Effector CD4-positive, alpha-beta T cell (primary cell): ENCODE data around the gene CRACR2A.
A peak's percentile ranks its signal among the peaks of the same experiment; 100 is the strongest.

Experiments used
- DNase-seq: peaks from one replicate; pipeline ENCODE4 v3.0.0-alpha.2; 2020
- total RNA-seq: gene quantifications from one replicate; lab custom pipeline; 2026; lab: John Stamatoyannopoulos, UW

CRACR2A gene, protein sequence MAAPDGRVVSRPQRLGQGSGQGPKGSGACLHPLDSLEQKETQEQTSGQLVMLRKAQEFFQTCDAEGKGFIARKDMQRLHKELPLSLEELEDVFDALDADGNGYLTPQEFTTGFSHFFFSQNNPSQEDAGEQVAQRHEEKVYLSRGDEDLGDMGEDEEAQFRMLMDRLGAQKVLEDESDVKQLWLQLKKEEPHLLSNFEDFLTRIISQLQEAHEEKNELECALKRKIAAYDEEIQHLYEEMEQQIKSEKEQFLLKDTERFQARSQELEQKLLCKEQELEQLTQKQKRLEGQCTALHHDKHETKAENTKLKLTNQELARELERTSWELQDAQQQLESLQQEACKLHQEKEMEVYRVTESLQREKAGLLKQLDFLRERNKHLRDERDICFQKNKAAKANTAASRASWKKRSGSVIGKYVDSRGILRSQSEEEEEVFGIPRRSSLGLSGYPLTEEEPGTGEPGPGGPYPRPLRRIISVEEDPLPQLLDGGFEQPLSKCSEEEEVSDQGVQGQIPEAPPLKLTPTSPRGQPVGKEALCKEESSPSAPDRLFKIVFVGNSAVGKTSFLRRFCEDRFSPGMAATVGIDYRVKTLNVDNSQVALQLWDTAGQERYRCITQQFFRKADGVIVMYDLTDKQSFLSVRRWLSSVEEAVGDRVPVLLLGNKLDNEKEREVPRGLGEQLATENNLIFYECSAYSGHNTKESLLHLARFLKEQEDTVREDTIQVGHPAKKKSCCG
- total RNA-seq = 45.6 reads per million, percentile 66 among the genes with 10 or more reads in this experiment

- DNase-seq = peak; percentile 75
Measured at GRCh38 chr12:3752741-3753486, at the start of gene CRACR2A. CRACR2A (minus strand) TSS chr12:3753109; CDS start chr12:3696999, 56,110 bp downstream.

DNA sequence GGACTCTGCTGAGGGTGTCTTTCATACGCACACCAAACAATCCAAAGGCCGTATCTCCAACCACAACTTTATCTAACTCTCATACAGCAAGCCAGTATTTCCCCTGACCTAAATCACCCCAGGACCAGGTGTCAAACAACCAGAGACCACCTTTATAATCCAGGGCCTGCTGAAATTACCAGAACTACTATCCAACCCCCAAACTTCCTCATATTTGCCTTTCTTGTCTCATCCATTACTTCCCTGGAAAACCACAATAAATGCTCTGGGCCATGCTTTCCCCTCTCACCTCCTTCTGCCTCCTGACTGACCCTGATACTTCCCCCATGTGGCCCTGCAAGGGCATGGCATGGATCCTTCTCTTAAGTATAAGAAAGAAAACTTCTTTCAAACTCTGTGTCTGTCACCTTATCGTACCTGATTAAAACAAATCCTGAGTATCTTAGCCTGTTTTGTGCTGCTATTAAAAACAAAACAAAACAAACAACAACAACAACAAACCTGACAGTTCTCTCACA is 44.7 kb upstream of the CRACR2A start:
- no peak for DNase-seq

DNA sequence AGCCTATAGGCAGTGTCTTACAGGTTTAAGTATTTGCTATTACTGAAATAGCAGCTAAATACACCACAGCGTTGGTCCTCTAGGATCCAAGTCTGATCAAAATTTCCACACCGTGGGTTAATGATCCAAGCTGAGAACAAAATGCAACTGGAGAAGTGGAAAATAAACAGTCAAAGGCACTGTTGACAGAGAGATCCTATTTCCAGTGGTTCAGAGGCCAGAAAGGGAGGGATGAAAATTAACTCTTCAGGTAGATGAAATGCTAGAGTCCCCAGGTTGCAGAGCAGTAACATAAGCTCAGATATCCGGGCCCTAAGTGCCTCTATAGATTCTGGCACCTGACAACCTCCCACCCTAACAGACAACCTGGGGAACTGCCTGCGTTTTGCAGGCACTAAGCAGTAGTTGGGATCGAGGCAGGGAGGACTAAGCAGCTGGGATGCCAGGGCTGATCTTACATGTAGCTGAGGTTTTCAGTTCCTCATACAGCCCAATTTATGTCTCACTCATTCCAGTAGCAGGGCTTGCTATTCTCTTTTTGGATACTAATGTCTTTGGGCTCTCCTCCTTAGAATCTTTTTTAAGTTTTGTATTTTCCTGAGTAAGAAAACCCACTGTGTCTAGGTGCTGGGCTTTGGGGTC is 42.7 kb upstream of the CRACR2A start:
- no peak for DNase-seq

DNA sequence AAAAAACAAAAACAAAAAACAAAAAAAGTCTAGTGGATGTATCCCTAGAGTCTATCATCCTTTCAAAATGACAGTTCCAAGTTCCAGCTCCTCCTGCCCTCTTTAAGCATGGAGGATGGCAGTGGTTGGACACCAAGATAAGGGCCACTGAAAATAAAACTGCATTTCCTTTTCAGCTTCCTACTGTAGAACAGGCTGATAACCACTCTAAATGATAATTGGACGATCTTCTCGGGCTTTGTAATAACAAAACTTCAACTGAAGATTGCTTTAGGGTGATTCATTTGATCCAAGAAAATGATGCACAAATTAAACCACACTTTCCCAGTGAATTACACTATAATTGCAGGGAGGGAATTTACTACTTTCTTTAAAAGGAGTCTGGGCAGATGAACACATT is 42.2 kb upstream of the CRACR2A start:
- DNase-seq = no peak

DNA sequence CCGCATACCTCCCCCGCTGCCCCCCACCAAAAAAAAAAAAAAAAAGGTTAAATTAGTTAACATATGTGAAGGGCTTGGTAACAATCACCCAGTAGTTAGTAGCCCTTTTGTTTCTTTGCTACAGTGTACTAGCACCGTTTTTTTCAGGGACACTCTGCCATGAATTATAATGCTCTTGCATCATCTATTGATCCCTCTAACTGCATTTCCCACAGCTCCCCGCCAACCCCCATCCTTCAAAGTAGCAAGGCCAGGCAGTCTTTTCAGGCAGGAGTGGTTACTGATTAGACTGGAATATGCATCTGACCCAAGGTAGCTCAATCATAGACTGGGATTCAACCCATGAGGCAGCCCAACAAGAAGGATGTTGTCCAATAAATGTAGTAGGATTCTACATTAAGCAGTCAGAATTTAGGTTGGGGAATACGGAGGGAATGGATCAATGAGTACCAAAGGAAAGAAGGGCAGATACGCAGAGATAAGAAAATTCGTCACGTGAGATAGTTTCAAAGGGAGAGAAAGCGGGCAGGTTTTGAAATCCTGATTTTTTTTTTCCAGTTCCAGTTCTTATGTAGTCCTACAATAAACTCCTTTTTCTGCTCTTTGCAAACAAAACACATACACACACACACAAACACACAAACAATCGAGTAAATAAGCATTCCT is 39.8 kb upstream of the CRACR2A start:
- no peak for DNase-seq

- DNase-seq = no peak
Measured at GRCh38 chr12:3791256-3791874, 38.5 kb upstream of the CRACR2A start.

DNA sequence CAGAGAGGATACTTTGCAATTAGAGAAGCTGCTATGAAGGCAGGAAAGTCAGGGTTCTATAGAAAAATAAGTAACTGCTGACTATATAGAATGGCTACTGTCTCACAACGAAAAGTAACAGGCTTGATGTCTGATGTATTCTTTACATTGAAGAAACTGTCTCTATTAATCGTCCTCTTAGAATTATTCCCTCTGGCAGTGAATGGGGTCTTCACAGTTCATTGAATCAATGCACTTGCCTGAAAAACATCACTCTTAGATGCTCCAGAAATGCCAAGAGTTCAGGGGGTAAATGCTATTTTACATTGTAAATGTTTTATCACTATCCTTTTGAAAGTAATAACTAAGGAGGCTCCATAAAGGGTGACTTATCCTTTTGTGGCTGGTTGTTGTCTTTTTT is 37.7 kb upstream of the CRACR2A start:
- DNase-seq = no peak

DNA sequence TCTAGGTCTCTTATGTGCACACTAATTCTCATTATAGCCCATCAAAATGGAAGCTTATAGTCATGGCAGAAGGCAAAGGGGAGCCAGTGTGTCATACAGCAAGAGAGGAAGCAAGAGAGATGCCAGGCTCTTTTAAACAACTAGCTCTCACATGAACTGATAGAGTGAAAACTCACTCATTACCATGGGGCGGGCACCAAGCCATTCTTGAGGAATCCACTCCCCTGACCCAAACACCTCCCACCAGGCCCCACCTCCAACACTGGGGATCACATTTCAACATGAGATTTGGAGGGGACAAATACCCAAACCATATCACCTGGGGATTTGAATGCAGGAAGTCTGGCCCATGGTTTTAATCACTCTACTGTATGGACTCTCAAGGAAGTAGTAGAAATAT is 36.9 kb upstream of the CRACR2A start:
- DNase-seq = no peak

GRCh38 chr12:3777206-3777809 is 24.4 kb upstream of the CRACR2A start:
- peak; percentile 6 for DNase-seq

GRCh38 chr12:3775385-3776035 is 22.6 kb upstream of the CRACR2A start:
- no peak for DNase-seq

DNA sequence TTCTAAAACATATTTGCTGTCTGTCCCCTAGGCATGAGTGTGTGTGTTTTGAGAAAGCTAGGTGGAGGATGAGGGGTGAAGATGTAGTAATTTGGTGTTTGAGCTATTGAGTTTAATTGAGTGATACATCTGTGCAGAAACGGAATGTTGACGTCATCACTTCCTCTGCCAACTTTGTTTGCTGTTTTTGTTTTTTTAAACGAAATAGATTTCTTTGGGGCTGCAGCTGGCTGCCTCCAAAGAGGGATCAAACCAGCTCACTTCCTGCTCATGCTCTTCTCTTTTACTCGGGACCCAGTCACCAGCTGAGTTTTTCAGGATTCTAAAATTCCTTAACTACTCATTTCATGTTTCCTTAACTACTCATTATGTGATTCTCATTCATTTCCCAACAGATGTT is 19.5 kb upstream of the CRACR2A start:
- DNase-seq = no peak

DNA sequence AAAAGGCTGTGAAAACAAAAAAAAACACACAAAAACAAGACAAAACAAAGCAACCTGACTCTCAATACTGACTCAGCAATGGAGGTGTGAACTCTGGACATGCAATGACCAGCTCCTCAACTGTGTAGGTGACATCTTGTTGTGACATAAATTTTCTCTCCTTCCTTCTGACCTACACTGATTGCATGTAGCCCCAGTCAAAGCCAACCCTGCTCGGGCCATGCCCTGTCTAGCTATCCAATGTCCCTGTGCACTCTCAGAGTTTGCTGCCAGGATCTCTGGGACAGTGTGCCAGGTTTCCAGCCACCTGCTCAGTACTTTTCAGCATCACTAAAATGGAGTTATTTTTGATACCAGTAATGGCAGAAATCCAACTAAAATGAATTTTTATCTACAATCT is 18.9 kb upstream of the CRACR2A start:
- no peak for DNase-seq

DNA sequence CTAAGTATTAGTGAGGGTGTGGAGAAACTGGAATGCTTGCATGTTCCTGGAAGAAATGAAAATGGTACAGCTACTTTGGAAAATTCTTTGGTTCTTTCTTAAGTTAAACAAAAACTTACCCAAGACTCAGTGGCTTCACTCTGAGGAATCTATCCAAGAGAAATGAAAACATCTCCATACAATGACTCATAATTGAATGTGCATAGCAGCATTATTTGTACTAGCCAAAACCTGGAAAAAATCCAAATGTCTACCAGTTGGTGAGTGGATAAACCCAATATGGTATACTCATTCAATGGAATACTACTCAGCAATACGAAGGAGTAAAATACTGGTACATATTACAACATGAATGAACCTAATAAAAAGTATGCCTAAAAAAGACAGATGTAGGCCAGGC is 18.0 kb upstream of the CRACR2A start:
- no peak for DNase-seq

DNA sequence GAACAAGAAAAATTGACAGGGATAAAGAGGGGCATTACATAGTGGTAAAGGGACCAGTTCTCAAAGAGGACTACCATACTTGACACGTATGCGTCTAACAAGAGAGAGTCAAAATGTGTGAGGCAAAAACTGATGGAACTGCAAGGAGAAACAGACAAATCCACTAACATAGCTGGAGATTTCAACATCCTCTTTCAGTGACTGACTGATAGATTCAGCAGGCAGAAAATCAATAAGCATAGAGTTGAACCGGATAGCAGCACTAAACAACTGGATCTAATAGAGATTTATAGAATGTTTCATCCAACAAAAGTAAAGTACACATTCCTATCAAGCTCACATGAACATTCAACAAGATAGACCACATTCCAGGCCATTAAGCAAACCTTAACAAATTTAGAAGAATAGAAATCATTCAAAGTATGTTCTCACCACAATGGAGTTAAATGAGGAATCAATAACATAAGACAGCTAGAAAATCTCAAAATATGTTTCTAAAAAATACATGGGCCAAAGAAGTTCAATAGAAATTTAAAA is 16.1 kb upstream of the CRACR2A start:
- no peak for DNase-seq

DNA sequence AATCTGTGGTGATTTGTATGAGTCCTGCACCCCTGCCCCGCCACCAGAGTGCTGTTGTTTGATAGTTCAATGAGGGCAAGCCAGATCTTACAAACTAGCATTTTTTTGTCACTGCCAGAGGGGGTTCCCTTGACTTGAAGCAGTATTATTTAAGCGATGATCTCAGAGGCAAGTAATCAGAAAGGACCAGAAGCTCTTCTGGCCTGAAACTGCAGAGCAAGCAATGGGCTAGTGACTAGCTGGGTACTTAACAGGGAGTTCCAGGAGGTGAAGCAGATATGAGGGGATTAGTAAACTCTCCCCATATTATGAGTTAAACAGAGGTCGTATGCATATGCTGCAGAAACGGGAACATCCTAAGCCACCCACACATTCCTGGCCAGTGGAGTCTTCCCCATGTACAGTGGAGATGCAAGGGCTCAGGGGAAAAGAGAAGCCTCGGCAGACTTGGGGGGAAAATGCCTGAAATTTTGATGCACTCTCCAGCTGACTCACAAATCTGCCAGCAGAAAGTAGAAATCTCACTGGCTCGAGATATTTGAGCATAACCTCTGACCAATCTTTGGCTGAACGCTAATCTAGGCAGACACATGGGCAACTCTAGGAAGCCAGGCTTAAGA is 8.3 kb upstream of the CRACR2A start:
- no peak for DNase-seq

DNA sequence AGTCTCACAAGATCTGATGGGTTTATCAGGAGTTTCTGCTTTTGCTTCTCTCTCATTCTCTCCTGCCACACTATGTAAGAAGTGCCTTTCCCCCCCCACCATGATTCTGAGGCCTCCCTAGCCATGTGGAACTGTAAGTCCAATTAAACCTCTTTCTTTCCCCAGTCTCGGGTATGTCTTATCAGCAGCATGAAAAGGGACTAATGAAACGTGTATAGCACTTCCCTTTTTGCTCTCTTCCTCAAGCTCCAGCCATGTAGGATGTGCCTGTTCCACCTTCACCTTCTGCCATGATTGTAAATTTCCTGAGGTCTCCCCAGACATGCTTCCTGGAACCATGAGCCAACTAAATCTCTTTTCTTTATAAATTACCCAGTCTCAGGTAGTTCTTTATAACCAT is 7.0 kb upstream of the CRACR2A start:
- no peak for DNase-seq

DNA sequence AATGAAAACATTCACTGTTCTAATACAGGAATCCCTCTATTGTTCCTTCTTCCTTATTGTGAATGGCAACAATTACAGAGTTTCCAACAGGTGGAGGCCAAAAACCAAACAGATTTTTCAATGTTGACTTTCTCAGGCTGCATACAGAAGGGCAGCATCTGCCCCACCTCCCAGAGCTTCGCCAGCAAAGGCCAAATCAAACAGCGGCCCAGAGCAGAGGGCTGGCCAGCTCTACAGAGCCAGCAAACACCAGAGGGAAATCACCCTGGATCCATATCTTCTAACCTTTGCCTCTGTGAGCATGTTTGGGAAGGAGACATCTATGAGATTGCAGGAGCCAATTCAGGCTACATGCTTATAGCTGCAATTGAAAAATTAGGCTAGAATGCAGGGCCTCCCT is 4.4 kb upstream of the CRACR2A start:
- no peak for DNase-seq

DNA sequence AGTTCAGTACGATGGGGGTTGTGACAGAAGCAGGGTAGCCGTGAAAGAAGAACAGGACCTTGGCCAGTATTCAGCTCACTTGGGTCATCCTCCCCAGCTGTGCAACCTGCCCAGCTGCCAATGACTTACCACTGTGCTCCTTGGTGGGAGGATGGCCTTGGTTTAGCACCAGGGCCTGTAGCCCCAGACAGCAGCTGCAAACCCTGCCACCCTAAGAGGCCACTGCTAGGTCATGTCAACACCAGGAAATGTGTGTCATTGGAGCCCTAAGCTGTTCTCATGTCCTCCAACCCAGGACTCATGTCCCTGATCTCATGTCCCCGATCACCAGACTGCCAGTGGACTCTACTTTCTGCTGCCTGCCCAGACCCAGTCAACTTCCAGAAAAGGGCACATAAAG is 3.0 kb upstream of the CRACR2A start:
- DNase-seq = no peak

- DNase-seq = no peak
Measured at GRCh38 chr12:3753544-3754284, 805 bp upstream of the CRACR2A start.
